ENCODE data around the gene TBCCD1. TPM values are rescaled to one million over a fixed set of nuclear protein-coding genes. Genes with fewer than 3 reads are reported as not detected.

Gene TBCCD1
- total RNA-seq (10.9 and 13.4 TPM in 2 replicates), polyA plus RNA-seq (16.4 and 22.2 TPM in 2 replicates)

- Histone ChIP-seq H3K4me1 (ENCODE audit: low read depth) (peaks cover 10% of the 10 kb centered on the region), H3K27me3 (no peaks in the 10 kb centered on the region), H3K9me3 (ENCODE audit: low read depth) (no peaks in the 10 kb centered on the region), H3K4me3 (peak within 1 kb of the TSS; percentile 79), H3K36me3 (peaks cover 2% of the 10 kb centered on the region), H3K27ac (peak within 1 kb of the TSS; percentile 93)
- peak; percentile 93 for DNase-seq (ENCODE audit: low read depth in 1 of 2, low spot score in 1 of 2)
- no peak for TF ChIP-seq CTCF (IDR thresholded peaks at IDR 0.05; ENCODE audit: low read depth, low read length)
These were observed at the start of gene TBCCD1 for GRCh38 chr3:186567072-186567921. TBCCD1 (minus strand) TSS chr3:186567339; CDS start chr3:186564329, 3,010 bp downstream.

DNA sequence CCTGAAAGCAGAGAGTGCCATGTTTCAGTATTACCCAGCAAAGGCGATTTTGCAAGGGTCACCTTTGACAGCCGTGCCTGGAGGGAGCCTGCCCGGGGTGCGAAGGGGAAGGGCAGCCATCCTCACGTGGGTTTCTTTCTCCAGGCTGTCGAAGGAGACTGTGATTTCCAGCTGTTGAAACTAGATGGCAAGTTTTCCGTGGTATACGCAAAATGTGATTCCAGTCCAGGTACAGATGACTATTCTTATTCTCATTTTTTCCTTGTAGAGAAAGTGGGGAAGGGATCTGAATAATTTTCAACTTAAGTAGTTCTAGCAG lies 49.1 kb upstream of the TBCCD1 start:
- no peaks in the 10 kb centered on the region for H3K9me3 ChIP-seq (ENCODE audit: low read depth)
- no peak overlapping the region for H3K4me3 ChIP-seq
- no peak for DNase-seq (ENCODE audit: low read depth in 1 of 2, low spot score in 1 of 2)
- no peak for TF ChIP-seq CTCF (IDR thresholded peaks at IDR 0.05; ENCODE audit: low read depth, low read length)
- H3K36me3 ChIP-seq, result no peaks in the 10 kb centered on the region
- H3K4me1 ChIP-seq (ENCODE audit: low read depth), result peaks cover 3% of the 10 kb centered on the region
- no peak overlapping the region for H3K27ac ChIP-seq
- peaks cover 11% of the 10 kb centered on the region for H3K27me3 ChIP-seq

DNA sequence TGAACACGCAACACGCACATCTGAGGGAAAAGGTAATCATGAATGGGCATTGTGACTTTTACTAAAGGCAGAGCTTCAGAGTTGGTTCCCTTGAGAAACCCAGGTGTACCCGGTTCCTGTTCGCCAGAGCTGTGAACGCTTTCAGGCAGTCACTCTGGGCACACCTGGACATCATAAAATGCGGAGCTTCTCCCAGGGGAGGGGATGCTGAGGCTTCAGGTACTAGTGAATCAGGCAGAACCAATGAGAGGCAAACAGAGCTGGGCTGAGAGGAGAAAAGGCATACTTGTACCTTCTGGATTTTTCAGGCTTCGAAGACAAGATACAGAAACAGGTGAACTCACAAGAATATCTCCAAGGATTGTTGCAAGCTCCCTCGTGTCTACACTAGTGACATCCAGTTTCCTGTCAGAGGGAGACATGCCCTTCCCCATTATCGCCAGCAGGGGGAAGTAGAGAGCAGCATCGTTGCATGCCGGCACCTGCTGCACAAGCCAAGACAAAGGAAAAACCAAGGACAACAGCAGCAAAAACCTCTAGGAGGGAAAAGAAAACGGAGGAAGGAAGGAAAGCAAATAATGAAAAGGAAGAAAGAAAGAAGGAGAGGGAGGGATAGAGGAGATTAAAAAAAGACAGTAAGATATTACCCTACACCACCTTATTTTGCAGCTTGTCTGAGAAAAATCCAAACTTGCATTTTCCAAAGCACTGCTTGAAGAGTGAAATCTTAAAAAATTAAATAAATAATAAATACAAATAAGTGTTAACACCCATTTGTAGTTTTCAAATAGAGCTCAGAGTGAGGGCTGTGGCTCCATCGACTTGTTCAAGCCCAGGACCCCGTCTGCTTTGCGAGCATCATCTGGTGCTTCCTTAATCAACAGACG lies 47.7 kb upstream of the TBCCD1 start:
- TF ChIP-seq CTCF (IDR thresholded peaks at IDR 0.05; ENCODE audit: low read depth, low read length), result peak; percentile 99
- Histone ChIP-seq H3K9me3 (ENCODE audit: low read depth) (no peaks in the 10 kb centered on the region), H3K27ac (no peak overlapping the region), H3K36me3 (no peaks in the 10 kb centered on the region), H3K4me1 (ENCODE audit: low read depth) (peaks cover 3% of the 10 kb centered on the region), H3K4me3 (no peak overlapping the region), H3K27me3 (peaks cover 11% of the 10 kb centered on the region)
- DNase-seq (ENCODE audit: low read depth in 1 of 2, low spot score in 1 of 2), result peak; percentile 74 to 78

- TF ChIP-seq CTCF (IDR thresholded peaks at IDR 0.05; ENCODE audit: low read depth, low read length), result no peak
- no peak overlapping the region for H3K27ac ChIP-seq
- no peaks in the 10 kb centered on the region for H3K36me3 ChIP-seq
- H3K4me1 ChIP-seq (ENCODE audit: low read depth), result peaks cover 3% of the 10 kb centered on the region
- no peaks in the 10 kb centered on the region for H3K9me3 ChIP-seq (ENCODE audit: low read depth)
- peaks cover 11% of the 10 kb centered on the region for H3K27me3 ChIP-seq
- DNase-seq (ENCODE audit: low read depth in 1 of 2, low spot score in 1 of 2), result no peak
- H3K4me3 ChIP-seq, result no peak overlapping the region
These were observed 47.1 kb upstream of the TBCCD1 start for GRCh38 chr3:186614266-186614596.

DNA sequence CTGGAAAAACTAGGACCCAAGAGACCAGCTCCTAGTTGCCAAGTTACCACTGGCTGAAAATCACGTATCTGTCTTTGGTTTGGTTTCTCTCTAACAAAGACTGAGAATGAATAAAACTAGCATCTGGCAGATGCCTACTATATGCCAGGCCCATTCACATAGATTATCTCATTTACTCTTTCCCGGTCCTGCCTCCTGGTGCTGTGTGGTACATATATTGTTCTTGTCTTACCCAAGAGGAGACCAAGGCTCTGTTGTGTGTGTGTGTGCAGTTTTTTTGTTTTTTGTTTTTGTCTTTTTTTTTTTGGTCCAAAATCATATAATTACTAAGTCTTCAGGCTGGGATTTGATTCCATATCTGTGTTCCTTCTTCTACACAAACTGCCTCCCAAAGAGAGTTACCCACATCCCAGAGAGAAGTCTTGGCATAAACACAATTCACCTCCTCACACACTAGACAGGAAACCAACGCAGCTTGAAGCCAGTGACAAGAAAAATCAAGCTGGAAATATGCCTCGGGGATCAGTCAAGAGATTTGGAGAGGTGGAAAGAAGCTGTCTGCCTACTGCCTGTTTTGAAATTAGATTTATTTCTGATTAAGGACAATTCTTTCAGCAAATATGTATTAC lies 46.6 kb upstream of the TBCCD1 start:
- H3K4me1 ChIP-seq (ENCODE audit: low read depth), result peaks cover 3% of the 10 kb centered on the region
- no peak for DNase-seq (ENCODE audit: low read depth in 1 of 2, low spot score in 1 of 2)
- no peak overlapping the region for H3K4me3 ChIP-seq
- TF ChIP-seq CTCF (IDR thresholded peaks at IDR 0.05; ENCODE audit: low read depth, low read length), result no peak
- H3K9me3 ChIP-seq (ENCODE audit: low read depth), result no peaks in the 10 kb centered on the region
- H3K36me3 ChIP-seq, result no peaks in the 10 kb centered on the region
- no peak overlapping the region for H3K27ac ChIP-seq
- peaks cover 11% of the 10 kb centered on the region for H3K27me3 ChIP-seq
